ENCODE measurements around the gene MPI. TPM values are rescaled to one million over a fixed set of nuclear protein-coding genes. Genes with fewer than 3 reads are reported as not detected.

MPI gene
- total and polyA plus RNA-seq, 2 donors (not counting 3 experiments of a cell fraction or from before 2014, with no cell fraction given): 36.3 to 69.3 TPM

DNA sequence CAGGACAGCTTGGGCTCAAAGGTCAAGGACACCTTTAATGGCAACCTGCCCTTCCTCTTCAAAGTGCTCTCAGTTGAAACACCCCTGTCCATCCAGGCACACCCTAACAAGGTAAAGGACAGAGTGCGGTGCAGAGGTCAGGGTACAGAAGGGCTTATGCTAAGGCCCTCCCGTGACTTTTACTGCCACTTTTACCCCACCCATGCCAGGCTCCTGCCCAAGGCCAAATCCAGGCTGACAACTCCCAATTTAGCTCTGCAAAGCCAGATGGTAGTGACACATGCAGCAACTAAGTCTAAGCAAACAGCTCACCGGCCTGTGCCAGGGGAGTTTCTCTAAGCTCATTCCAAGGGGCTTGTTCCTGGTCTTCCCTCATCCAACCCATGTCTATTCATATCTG, 1.6 kb downstream of the MPI start:
- intact Hi-C loops (cut with micrococcal nuclease) (no loop called here), dilution Hi-C loops (cut with MboI; ENCODE audit: extremely low pct_ligation_motif_present, low sequenced_read_pairs) (no loop called here)
- Histone ChIP-seq H3K79me2 (ENCODE audit: control insufficient read depth, insufficient read depth, low read length) (peaks cover 6% of the 10 kb centered on the region), H3K36me3 (ENCODE audit: control insufficient read depth in 2 of 2, extremely low read depth in 1 of 2, insufficient read depth in 2 of 2, low read length in 2 of 2) (peaks cover 0 to 8% of the 10 kb centered on the region in 2 experiments), H3K9ac (replicated peaks; ENCODE audit: extremely low read depth, insufficient read depth, low read length) (no peak overlapping the region), H3K27me3 (ENCODE audit: control insufficient read depth in 2 of 2, insufficient read depth in 2 of 2, low read length in 2 of 2) (no peaks in the 10 kb centered on the region), H4K20me1 (replicated peaks; ENCODE audit: control insufficient read depth, extremely low read depth, insufficient read depth, low read length) (no peaks in the 10 kb centered on the region), H3K4me1 (ENCODE audit: control insufficient read depth, extremely low read depth, insufficient read depth, low read length) (peaks cover 12% of the 10 kb centered on the region), H3K27ac (ENCODE audit: insufficient read depth, low read depth, low read length) (no peak overlapping the region), H2AFZ (ENCODE audit: low read depth, low read length) (no peak overlapping the region), H3K9me3 (replicated peaks; ENCODE audit: control insufficient read depth, insufficient read depth, low read length) (no peaks in the 10 kb centered on the region), H3K4me2 (ENCODE audit: insufficient read depth, low read length) (no peak overlapping the region), H3K9me1 (replicated peaks; ENCODE audit: control insufficient read depth, extremely low read depth, insufficient read depth, low read length) (no peaks in the 10 kb centered on the region), H3K4me3 (replicated peaks in 1 of 3; ENCODE audit: insufficient read depth in 1 of 3, low read depth in 1 of 3, low read length in 3 of 3) (no peak overlapping the region)
- FAIRE-seq (no peak), DNase-seq (ENCODE audit: low read depth, low spot score) (no peak)
- POLR2A ChIA-PET: no interaction called here
- TF ChIP-seq JUN (IDR thresholded peaks at IDR 0.05; ENCODE audit: borderline replicate concordance, insufficient read depth, insufficient read length, low read depth) (no peak), GATA2 (IDR thresholded peaks at IDR 0.05; ENCODE audit: insufficient read depth, insufficient read length, low read depth, low read length) (no peak), EZH2 (IDR thresholded peaks at IDR 0.05; ENCODE audit: borderline replicate concordance, low read depth, low read length, severe bottlenecking) (no peak), FOS (IDR thresholded peaks at IDR 0.05; ENCODE audit: borderline replicate concordance, insufficient read depth, low read length) (no peak), POLR2A (IDR thresholded peaks at IDR 0.05; ENCODE audit: low read depth, low read length) (no peak), MYC (IDR thresholded peaks at IDR 0.05; ENCODE audit: low read depth, low read length) (no peak)
- TF ChIP-seq, protein P1, sequence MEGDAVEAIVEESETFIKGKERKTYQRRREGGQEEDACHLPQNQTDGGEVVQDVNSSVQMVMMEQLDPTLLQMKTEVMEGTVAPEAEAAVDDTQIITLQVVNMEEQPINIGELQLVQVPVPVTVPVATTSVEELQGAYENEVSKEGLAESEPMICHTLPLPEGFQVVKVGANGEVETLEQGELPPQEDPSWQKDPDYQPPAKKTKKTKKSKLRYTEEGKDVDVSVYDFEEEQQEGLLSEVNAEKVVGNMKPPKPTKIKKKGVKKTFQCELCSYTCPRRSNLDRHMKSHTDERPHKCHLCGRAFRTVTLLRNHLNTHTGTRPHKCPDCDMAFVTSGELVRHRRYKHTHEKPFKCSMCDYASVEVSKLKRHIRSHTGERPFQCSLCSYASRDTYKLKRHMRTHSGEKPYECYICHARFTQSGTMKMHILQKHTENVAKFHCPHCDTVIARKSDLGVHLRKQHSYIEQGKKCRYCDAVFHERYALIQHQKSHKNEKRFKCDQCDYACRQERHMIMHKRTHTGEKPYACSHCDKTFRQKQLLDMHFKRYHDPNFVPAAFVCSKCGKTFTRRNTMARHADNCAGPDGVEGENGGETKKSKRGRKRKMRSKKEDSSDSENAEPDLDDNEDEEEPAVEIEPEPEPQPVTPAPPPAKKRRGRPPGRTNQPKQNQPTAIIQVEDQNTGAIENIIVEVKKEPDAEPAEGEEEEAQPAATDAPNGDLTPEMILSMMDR (IDR thresholded peaks at IDR 0.05; ENCODE audit: extremely low read depth in 1 of 2, insufficient read depth in 1 of 2, low read depth in 1 of 2, low read length in 2 of 2): no peak
- TF ChIP-seq, protein P2, sequence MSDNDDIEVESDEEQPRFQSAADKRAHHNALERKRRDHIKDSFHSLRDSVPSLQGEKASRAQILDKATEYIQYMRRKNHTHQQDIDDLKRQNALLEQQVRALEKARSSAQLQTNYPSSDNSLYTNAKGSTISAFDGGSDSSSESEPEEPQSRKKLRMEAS (IDR thresholded peaks at IDR 0.05; ENCODE audit: insufficient read depth, insufficient read length): no peak
- CTCF ChIA-PET: interaction anchor here (2.8 kb wide), 1 partner anchor 10 kb away, joined by 17 read pairs; no protein-coding TSS in a partner anchor
- no TSS peak for BruUV-seq (replicated peaks)
